Measurements from ENCODE around the gene GRIN1.
"Not testable (repeated sequence)": the region's sequence is repeated elsewhere in the genome, so short reads cannot be mapped to it uniquely, and the experiment has no call there.

Gene GRIN1

GRCh38 chr9:137112564-137113384 lies 26.2 kb upstream of the GRIN1 start:
- H3K4me3 ChIP-seq (ENCODE audit: low read depth in 1 of 2, low read length in 2 of 2): no peak overlapping the region
- no peak overlapping the region for H3K27ac ChIP-seq (ENCODE audit: low read depth, low read length)
- H3K4me1 ChIP-seq (ENCODE audit: control insufficient read depth in 1 of 2, insufficient read depth in 2 of 2, low read length in 2 of 2): peaks cover 0 to 7% of the 10 kb centered on the region in 2 donors
- H3K9me3 ChIP-seq (ENCODE audit: control insufficient read depth in 1 of 2, low read length in 2 of 2): no peaks in the 10 kb centered on the region
- H3K36me3 ChIP-seq (ENCODE audit: control insufficient read depth in 1 of 2, insufficient read depth in 2 of 2, low read length in 2 of 2): peaks cover 8 to 35% of the 10 kb centered on the region in 2 donors
- H3K9ac ChIP-seq (ENCODE audit: low read depth in 1 of 2, low read length in 2 of 2): no peak overlapping the region
- H3K27me3 ChIP-seq (ENCODE audit: control insufficient read depth in 1 of 2, insufficient read depth in 2 of 2, low read length in 2 of 2): peaks cover 13 to 26% of the 10 kb centered on the region in 2 donors

GRCh38 chr9:137113385-137114159 lies 25.4 kb upstream of the GRIN1 start:
- H3K27ac ChIP-seq (ENCODE audit: low read depth, low read length): no peak overlapping the region
- no peak overlapping the region for H3K4me3 ChIP-seq (ENCODE audit: low read depth in 1 of 2, low read length in 2 of 2)
- H3K9me3 ChIP-seq (ENCODE audit: control insufficient read depth in 1 of 2, low read length in 2 of 2): no peaks in the 10 kb centered on the region
- H3K27me3 ChIP-seq (ENCODE audit: control insufficient read depth in 1 of 2, insufficient read depth in 2 of 2, low read length in 2 of 2): peaks cover 13 to 26% of the 10 kb centered on the region in 2 donors
- peaks cover 8 to 27% of the 10 kb centered on the region in 2 donors for H3K36me3 ChIP-seq (ENCODE audit: control insufficient read depth in 1 of 2, insufficient read depth in 2 of 2, low read length in 2 of 2)
- peaks cover 0 to 7% of the 10 kb centered on the region in 2 donors for H3K4me1 ChIP-seq (ENCODE audit: control insufficient read depth in 1 of 2, insufficient read depth in 2 of 2, low read length in 2 of 2)
- no peak overlapping the region for H3K9ac ChIP-seq (ENCODE audit: low read depth in 1 of 2, low read length in 2 of 2)

- peaks cover 13 to 26% of the 10 kb centered on the region in 2 donors for H3K27me3 ChIP-seq (ENCODE audit: control insufficient read depth in 1 of 2, insufficient read depth in 2 of 2, low read length in 2 of 2)
- H3K4me1 ChIP-seq (ENCODE audit: control insufficient read depth in 1 of 2, insufficient read depth in 2 of 2, low read length in 2 of 2): peaks cover 0 to 7% of the 10 kb centered on the region in 2 donors
- peaks cover 2 to 23% of the 10 kb centered on the region in 2 donors for H3K36me3 ChIP-seq (ENCODE audit: control insufficient read depth in 1 of 2, insufficient read depth in 2 of 2, low read length in 2 of 2)
- peak overlapping the region; percentile 44 to 55 for H3K4me3 ChIP-seq (ENCODE audit: low read depth in 1 of 2, low read length in 2 of 2)
- H3K9ac ChIP-seq (ENCODE audit: low read depth in 1 of 2, low read length in 2 of 2): no peak overlapping the region
- H3K9me3 ChIP-seq (ENCODE audit: control insufficient read depth in 1 of 2, low read length in 2 of 2): no peaks in the 10 kb centered on the region
- no peak overlapping the region for H3K27ac ChIP-seq (ENCODE audit: low read depth, low read length)
Measured at GRCh38 chr9:137114220-137114612, 24.7 kb upstream of the GRIN1 start.

- no peak within 1 kb of the TSS for H3K27ac ChIP-seq (ENCODE audit: low read depth, low read length)
- H3K9ac ChIP-seq (ENCODE audit: low read depth in 1 of 2, low read length in 2 of 2): no peak within 1 kb of the TSS
- peak within 1 kb of the TSS; percentile 44 to 55 for H3K4me3 ChIP-seq (ENCODE audit: low read depth in 1 of 2, low read length in 2 of 2)
Measured at GRCh38 chr9:137114613-137115393, 24.2 kb upstream of the GRIN1 start, which contains the start of gene DPP7. Gene DPP7 (minus strand): TSS chr9:137114733. CDS start chr9:137114713, 20 bp downstream.

GRCh38 chr9:137115394-137116026 lies 23.4 kb upstream of the GRIN1 start:
- Histone ChIP-seq H3K27ac (ENCODE audit: low read depth, low read length) (no peak overlapping the region), H3K4me3 (ENCODE audit: low read depth in 1 of 2, low read length in 2 of 2) (peak overlapping the region in 1 of 2 donors; percentile 55), H3K9ac (ENCODE audit: low read depth in 1 of 2, low read length in 2 of 2) (no peak overlapping the region), H3K4me1 (ENCODE audit: control insufficient read depth in 1 of 2, insufficient read depth in 2 of 2, low read length in 2 of 2) (peaks cover 0 to 7% of the 10 kb centered on the region in 2 donors), H3K36me3 (ENCODE audit: control insufficient read depth in 1 of 2, insufficient read depth in 2 of 2, low read length in 2 of 2) (peaks cover 0 to 11% of the 10 kb centered on the region in 2 donors), H3K9me3 (ENCODE audit: control insufficient read depth in 1 of 2, low read length in 2 of 2) (no peaks in the 10 kb centered on the region), H3K27me3 (ENCODE audit: control insufficient read depth in 1 of 2, insufficient read depth in 2 of 2, low read length in 2 of 2) (peaks cover 13 to 26% of the 10 kb centered on the region in 2 donors)

More at GRCh38 chr9:137114613-137115393, 24.2 kb upstream of the GRIN1 start, which contains the start of gene DPP7:
- Histone ChIP-seq H3K9me3 (ENCODE audit: control insufficient read depth in 1 of 2, low read length in 2 of 2) (no peaks in the 10 kb centered on the region), H3K27me3 (ENCODE audit: control insufficient read depth in 1 of 2, insufficient read depth in 2 of 2, low read length in 2 of 2) (peaks cover 13 to 26% of the 10 kb centered on the region in 2 donors), H3K36me3 (ENCODE audit: control insufficient read depth in 1 of 2, insufficient read depth in 2 of 2, low read length in 2 of 2) (peaks cover 0 to 18% of the 10 kb centered on the region in 2 donors), H3K4me1 (ENCODE audit: control insufficient read depth in 1 of 2, insufficient read depth in 2 of 2, low read length in 2 of 2) (peaks cover 0 to 7% of the 10 kb centered on the region in 2 donors)

GRCh38 chr9:137116027-137116507 lies 22.9 kb upstream of the GRIN1 start:
- H3K4me3 ChIP-seq (ENCODE audit: low read depth in 1 of 2, low read length in 2 of 2): no peak overlapping the region
- peaks cover 13 to 26% of the 10 kb centered on the region in 2 donors for H3K27me3 ChIP-seq (ENCODE audit: control insufficient read depth in 1 of 2, insufficient read depth in 2 of 2, low read length in 2 of 2)
- no peaks in the 10 kb centered on the region for H3K9me3 ChIP-seq (ENCODE audit: control insufficient read depth in 1 of 2, low read length in 2 of 2)
- H3K36me3 ChIP-seq (ENCODE audit: control insufficient read depth in 1 of 2, insufficient read depth in 2 of 2, low read length in 2 of 2): peaks cover 0 to 5% of the 10 kb centered on the region in 2 donors
- H3K27ac ChIP-seq (ENCODE audit: low read depth, low read length): no peak overlapping the region
- H3K9ac ChIP-seq (ENCODE audit: low read depth in 1 of 2, low read length in 2 of 2): no peak overlapping the region
- H3K4me1 ChIP-seq (ENCODE audit: control insufficient read depth in 1 of 2, insufficient read depth in 2 of 2, low read length in 2 of 2): peaks cover 0 to 7% of the 10 kb centered on the region in 2 donors

GRCh38 chr9:137116728-137117127 lies 22.2 kb upstream of the GRIN1 start:
- no peak overlapping the region for H3K9ac ChIP-seq (ENCODE audit: low read depth in 1 of 2, low read length in 2 of 2)
- peaks cover 0 to 7% of the 10 kb centered on the region in 2 donors for H3K4me1 ChIP-seq (ENCODE audit: control insufficient read depth in 1 of 2, insufficient read depth in 2 of 2, low read length in 2 of 2)
- no peak overlapping the region for H3K4me3 ChIP-seq (ENCODE audit: low read depth in 1 of 2, low read length in 2 of 2)
- H3K27me3 ChIP-seq (ENCODE audit: control insufficient read depth in 1 of 2, insufficient read depth in 2 of 2, low read length in 2 of 2): peaks cover 13 to 26% of the 10 kb centered on the region in 2 donors
- H3K9me3 ChIP-seq (ENCODE audit: control insufficient read depth in 1 of 2, low read length in 2 of 2): no peaks in the 10 kb centered on the region
- peaks cover 0 to 5% of the 10 kb centered on the region in 2 donors for H3K36me3 ChIP-seq (ENCODE audit: control insufficient read depth in 1 of 2, insufficient read depth in 2 of 2, low read length in 2 of 2)
- H3K27ac ChIP-seq (ENCODE audit: low read depth, low read length): no peak overlapping the region

- H3K4me3 ChIP-seq (ENCODE audit: low read depth in 1 of 2, low read length in 2 of 2): no peak overlapping the region
- no peak overlapping the region for H3K9ac ChIP-seq (ENCODE audit: low read depth in 1 of 2, low read length in 2 of 2)
- H3K9me3 ChIP-seq (ENCODE audit: control insufficient read depth in 1 of 2, low read length in 2 of 2): no peaks in the 10 kb centered on the region
- peaks cover 0 to 5% of the 10 kb centered on the region in 2 donors for H3K36me3 ChIP-seq (ENCODE audit: control insufficient read depth in 1 of 2, insufficient read depth in 2 of 2, low read length in 2 of 2)
- peaks cover 0 to 7% of the 10 kb centered on the region in 2 donors for H3K4me1 ChIP-seq (ENCODE audit: control insufficient read depth in 1 of 2, insufficient read depth in 2 of 2, low read length in 2 of 2)
- no peak overlapping the region for H3K27ac ChIP-seq (ENCODE audit: low read depth, low read length)
- H3K27me3 ChIP-seq (ENCODE audit: control insufficient read depth in 1 of 2, insufficient read depth in 2 of 2, low read length in 2 of 2): peaks cover 13 to 26% of the 10 kb centered on the region in 2 donors
Measured at GRCh38 chr9:137117269-137117731, 21.7 kb upstream of the GRIN1 start.

GRCh38 chr9:137118092-137118603 lies 20.8 kb upstream of the GRIN1 start:
- H3K9me3 ChIP-seq (ENCODE audit: control insufficient read depth in 1 of 2, low read length in 2 of 2); H3K9ac ChIP-seq (ENCODE audit: low read depth in 1 of 2, low read length in 2 of 2); H3K4me3 ChIP-seq (ENCODE audit: low read depth in 1 of 2, low read length in 2 of 2); H3K4me1 ChIP-seq (ENCODE audit: control insufficient read depth in 1 of 2, insufficient read depth in 2 of 2, low read length in 2 of 2); H3K27ac ChIP-seq (ENCODE audit: low read depth, low read length); H3K36me3 ChIP-seq (ENCODE audit: control insufficient read depth in 1 of 2, insufficient read depth in 2 of 2, low read length in 2 of 2): not testable (repeated sequence)
- H3K27me3 ChIP-seq (ENCODE audit: control insufficient read depth in 1 of 2, insufficient read depth in 2 of 2, low read length in 2 of 2): peaks cover 13 to 26% of the 10 kb centered on the region in 2 donors

Data from duodenal mucosa (tissue), 2 donors.